ENCODE data around the gene ZNF846. TPM values are rescaled to one million over a fixed set of nuclear protein-coding genes. Genes with fewer than 3 reads are reported as not detected.
"Not testable (repeated sequence)": the region's sequence is repeated elsewhere in the genome, so short reads cannot be mapped to it uniquely, and the experiment has no call there.

ZNF846 gene
- total RNA-seq, 1 experiment from 2014 or later = 3.3 TPM

DNA sequence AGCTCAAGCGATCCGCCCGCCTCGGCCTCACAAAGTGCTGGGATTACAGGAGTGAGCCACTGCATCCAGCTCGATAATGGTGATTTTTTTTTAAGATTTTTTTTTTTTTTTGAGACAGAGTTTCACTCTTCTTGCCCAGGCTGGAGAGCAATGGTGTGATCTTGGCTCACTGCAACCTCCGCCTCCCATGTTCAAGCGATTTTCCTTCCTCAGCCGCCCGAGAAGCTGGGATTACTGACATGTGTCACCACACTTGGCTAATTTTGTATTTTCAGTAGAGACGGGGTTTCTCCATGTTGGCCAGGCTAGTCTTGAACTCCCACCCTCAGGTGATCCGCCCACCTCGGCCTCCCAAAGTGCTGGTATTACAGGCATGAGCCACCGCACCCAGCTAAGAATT lies 20.1 kb upstream of the ZNF846 start:
- in situ Hi-C loops (cut with HindIII; ENCODE audit: low pct_unique_long_range_greater_than_20kb, low sequenced_read_pairs); DNase-seq (ENCODE audit: low read depth, low spot score): not testable (repeated sequence)

DNA sequence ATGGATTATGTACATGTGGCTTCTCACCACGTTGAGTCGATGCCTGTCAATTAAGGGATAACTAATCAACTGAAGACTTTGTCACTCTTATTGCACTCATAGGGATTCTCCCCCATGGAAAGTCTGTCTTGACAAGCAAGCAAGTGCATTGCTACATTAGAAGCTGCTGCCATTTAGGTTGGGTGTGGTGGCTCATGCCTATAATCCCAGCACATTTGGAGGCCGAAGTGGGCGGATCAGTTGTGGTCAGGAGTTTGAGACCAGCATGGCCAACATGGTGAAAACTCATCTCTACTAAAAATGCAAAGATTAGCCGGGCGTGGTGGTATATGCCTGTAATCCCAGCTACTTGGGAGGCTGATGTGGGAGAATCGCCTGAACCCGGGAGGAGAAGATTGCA lies 18.3 kb upstream of the ZNF846 start:
- no peak for DNase-seq (ENCODE audit: low read depth, low spot score)
- in situ Hi-C loops (cut with HindIII; ENCODE audit: low pct_unique_long_range_greater_than_20kb, low sequenced_read_pairs) = no loop called here

DNA sequence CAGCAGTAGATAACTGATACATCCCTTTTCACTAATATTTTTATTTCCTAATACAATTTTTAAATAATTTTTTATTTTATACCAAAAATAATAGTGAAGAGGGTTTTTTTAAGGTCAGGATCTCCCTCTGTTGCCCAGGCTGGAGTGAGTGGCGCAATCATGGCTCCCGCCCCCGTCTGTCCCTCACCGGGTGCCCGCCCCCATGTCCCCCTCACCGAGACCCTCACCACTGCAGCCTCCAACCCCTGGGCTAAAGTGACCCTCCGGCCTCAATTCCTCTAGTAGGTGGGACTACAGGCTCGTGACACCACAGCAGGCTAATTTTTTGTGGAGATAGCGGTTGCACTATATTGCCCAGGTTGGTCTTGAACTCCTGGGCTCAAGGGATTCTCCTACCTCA lies 17.8 kb upstream of the ZNF846 start:
- in situ Hi-C loops (cut with HindIII; ENCODE audit: low pct_unique_long_range_greater_than_20kb, low sequenced_read_pairs) = no loop called here
- DNase-seq (ENCODE audit: low read depth, low spot score) = no peak

DNA sequence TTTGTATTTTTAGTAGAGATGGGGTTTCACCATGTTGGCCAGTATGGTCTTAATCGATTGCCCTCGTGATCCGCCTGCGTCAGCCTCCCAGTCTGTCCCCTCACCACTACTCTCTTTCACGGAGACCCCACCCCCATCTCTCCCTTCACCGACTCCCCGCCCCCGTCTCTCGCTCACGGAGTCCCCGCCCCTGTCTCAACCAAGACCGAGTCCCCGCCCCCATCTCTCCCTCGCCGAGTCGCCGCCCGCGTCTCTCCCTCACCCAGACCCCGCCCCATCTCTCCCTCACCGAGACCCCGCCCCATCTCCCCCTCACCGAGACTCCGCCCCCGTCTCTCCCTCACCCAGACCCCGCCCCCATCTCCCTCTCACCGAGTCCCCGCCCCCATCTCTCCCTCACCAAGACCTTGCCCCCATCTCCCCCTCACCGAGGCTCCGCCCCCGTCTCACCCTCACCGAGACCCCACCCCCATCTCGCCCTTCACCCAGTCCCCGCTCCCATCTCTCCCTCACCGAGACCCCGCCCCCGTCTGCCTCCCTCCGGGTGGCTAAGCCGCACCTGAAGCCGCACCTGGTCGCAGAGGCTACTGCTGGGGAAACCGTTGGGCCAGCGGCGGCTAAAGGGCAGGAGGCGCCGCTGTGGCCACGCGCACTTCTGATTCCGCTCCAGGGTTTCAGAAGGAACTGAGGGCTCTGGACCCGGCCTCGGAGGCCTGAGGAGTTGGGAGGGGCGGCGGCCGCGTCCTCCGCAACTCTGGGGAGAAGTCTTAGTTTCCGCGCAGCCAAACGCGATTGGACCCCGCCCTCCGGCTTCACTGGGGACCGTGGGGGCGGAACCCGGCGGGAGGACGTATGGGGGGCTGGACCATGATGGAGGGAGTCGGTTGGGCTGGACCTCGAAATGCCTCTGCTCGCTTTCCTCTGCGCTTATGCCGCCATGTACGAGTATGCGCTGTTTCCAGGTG lies 17.1 kb upstream of the ZNF846 start:
- in situ Hi-C loops (cut with HindIII; ENCODE audit: low pct_unique_long_range_greater_than_20kb, low sequenced_read_pairs) = no loop called here
- peak; percentile 89 for DNase-seq (ENCODE audit: low read depth, low spot score)

DNA sequence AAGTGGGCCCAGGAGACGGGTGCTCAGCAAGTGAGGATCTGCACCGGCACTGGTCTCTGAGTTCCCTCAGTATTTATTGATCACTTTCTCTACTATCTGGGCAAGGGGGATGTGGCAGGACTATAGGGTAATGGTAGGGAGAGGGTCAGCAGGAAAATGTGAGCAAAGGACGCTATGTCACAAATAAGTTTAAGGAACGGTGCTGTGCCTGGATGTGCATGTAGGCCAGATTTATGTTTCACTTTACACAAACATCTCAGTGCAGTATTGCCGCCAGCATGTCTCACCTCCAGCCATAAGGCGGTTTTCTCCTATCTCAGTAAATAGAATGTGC lies 15.6 kb upstream of the ZNF846 start:
- DNase-seq (ENCODE audit: low read depth, low spot score); in situ Hi-C loops (cut with HindIII; ENCODE audit: low pct_unique_long_range_greater_than_20kb, low sequenced_read_pairs): not testable (repeated sequence)

DNA sequence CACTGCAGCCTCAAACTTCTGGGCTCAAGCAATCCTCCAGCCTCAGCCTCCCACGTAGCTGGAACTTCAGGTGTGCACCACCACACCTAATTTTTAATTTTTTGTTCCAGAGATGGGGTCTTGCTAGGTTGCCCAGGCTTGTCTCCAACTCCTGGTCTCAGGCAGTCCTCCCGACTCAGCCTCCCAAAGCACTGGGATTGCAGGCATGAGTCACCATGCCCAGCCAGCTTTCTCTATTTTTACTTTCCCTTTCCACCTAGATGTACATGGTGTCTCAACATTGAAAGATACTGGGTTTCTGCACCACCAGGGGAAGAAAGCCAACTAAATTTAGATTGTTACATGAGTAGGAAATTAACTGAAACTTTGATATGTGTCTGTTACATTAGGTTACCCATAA lies 13.8 kb upstream of the ZNF846 start:
- DNase-seq (ENCODE audit: low read depth, low spot score) = no peak
- in situ Hi-C loops (cut with HindIII; ENCODE audit: low pct_unique_long_range_greater_than_20kb, low sequenced_read_pairs) = no loop called here

- no peak for DNase-seq (ENCODE audit: low read depth, low spot score)
- in situ Hi-C loops (cut with HindIII; ENCODE audit: low pct_unique_long_range_greater_than_20kb, low sequenced_read_pairs) = no loop called here
Measured at GRCh38 chr19:9757544-9758501, 10.7 kb downstream of the ZNF846 start.

- DNase-seq (ENCODE audit: low read depth, low spot score) = no peak
- in situ Hi-C loops (cut with HindIII; ENCODE audit: low pct_unique_long_range_greater_than_20kb, low sequenced_read_pairs) = no loop called here
Measured at GRCh38 chr19:9752701-9753443, 15.7 kb downstream of the ZNF846 start.

DNA sequence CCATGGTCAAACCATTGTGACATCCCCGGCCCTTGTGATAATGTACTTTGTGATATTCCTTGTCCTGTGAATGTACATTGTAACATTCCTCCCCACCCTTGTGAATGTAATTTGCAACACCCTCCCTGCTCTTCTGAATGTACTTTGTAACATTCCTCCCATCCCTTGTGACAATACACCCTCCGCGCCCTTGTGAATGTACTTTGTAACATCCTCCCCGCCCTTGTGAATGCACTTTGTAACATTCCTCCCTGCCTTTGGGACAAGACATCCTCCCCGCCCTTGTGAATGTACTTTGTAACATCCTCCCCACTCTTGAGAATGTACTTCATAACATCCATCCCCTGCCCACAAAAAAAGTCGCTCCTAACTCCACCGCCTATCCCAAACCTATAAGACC lies 17.1 kb downstream of the ZNF846 start:
- in situ Hi-C loops (cut with HindIII; ENCODE audit: low pct_unique_long_range_greater_than_20kb, low sequenced_read_pairs) = no loop called here
- no peak for DNase-seq (ENCODE audit: low read depth, low spot score)

- no peak for DNase-seq (ENCODE audit: low read depth, low spot score)
- in situ Hi-C loops (cut with HindIII; ENCODE audit: low pct_unique_long_range_greater_than_20kb, low sequenced_read_pairs) = no loop called here
Measured at GRCh38 chr19:9741476-9742171, 26.9 kb downstream of the ZNF846 start.

DNA sequence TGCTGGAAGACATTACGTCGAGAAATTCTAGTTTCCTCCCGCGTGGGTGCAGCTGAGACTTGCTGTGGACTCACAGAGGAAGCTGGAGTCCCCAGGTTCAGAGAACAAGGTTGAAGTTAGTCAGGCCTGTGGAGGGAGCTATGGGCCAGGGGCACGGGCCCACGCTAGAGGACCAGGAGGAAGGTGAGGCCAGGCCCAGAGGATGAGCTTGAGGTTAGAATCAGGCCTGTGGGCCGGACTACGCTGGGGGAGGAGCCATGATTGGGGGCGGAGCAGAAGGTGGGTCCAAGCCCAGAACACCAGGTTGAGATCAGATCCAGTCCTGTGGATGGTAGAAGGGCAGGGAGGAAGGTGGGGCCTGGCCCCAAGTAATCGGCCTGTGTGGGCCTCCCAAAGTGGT lies 32.6 kb downstream of the ZNF846 start:
- in situ Hi-C loops (cut with HindIII; ENCODE audit: low pct_unique_long_range_greater_than_20kb, low sequenced_read_pairs) = no loop called here
- DNase-seq (ENCODE audit: low read depth, low spot score) = no peak

DNA sequence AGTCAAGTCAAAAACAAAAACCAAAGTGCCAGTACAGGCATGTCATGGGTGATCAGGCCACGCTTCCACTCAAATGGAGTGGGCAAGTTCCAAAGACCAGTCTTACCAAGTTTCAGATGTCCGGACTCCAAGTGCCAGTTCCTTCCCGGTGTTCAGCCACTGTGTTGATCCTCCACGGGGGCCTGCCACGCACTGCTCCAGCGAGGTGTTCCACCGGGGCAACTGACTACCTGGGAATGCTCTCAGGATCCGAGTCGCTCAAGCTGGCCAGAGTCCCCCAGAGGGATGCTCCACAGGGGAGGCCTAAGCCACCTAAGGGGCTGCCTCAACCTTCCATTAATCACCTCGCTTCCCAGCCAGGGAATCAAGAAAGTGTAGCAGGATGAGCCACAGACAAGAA lies 38.5 kb downstream of the ZNF846 start:
- in situ Hi-C loops (cut with HindIII; ENCODE audit: low pct_unique_long_range_greater_than_20kb, low sequenced_read_pairs); DNase-seq (ENCODE audit: low read depth, low spot score): not testable (repeated sequence)

DNA sequence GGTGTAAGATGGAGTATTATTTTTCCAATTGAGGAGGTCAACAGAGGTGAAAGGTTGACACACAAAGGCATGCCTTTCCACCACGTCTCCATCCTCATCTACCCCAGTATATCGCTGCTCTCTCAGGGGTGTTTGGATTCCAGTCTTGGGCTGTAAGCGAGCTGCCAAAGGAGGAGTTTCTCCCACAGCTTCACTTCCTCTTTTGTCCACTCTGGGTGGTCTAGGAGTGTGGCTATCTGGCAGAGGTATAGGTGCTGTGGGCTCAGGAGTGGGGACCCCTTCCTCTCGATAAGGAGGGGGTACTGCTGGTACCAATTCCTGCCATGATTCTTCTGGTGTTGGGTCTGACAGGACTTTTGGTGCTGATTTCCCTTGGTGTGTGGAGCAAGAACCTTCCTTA lies 39.4 kb downstream of the ZNF846 start:
- in situ Hi-C loops (cut with HindIII; ENCODE audit: low pct_unique_long_range_greater_than_20kb, low sequenced_read_pairs) = no loop called here
- no peak for DNase-seq (ENCODE audit: low read depth, low spot score)

DNA sequence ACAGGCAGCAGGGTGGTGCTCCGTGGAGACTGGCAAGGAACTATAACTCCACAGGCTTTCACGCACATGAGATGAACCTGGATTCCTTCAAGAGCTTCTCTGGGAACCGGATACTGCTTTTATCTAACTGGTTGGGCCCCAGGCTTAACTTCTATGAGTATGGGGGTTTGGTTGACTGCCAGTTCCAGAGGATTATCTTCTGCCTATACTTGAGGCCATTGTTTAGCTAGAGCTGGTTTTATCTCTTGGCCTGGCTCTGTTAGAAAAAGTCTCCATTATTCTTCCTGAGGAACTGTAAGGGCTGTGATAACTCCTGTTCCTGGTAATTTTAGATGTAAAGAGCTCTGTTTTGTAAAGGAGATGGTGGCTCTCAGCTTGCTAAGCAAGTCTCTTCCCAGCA lies 40.9 kb downstream of the ZNF846 start:
- in situ Hi-C loops (cut with HindIII; ENCODE audit: low pct_unique_long_range_greater_than_20kb, low sequenced_read_pairs) = no loop called here
- DNase-seq (ENCODE audit: low read depth, low spot score) = no peak

GRCh38 chr19:9725508-9726201 lies 42.9 kb downstream of the ZNF846 start:
- DNase-seq (ENCODE audit: low read depth, low spot score); in situ Hi-C loops (cut with HindIII; ENCODE audit: low pct_unique_long_range_greater_than_20kb, low sequenced_read_pairs): not testable (repeated sequence)

DNA sequence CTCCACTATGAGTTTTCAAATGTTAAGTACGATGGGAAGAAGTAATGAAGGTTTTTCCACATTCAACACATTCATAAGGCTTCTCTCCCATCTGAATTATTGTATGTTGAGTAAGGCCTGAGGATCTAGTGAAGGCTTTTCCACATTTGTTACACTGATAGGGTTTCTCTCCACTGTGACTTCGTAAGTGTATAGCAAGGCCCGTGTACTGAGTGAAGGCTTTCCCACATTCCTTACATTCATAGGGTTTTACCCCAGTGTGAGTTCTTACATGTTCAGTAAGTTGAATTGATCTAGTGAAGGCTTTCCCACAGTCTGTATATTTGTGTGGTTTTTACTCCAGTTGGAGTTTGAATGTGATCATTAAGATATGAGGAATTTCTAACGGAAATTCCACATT lies 44.4 kb downstream of the ZNF846 start:
- in situ Hi-C loops (cut with HindIII; ENCODE audit: low pct_unique_long_range_greater_than_20kb, low sequenced_read_pairs) = no loop called here
- DNase-seq (ENCODE audit: low read depth, low spot score) = no peak

- DNase-seq (ENCODE audit: low read depth, low spot score) = no peak
- in situ Hi-C loops (cut with HindIII; ENCODE audit: low pct_unique_long_range_greater_than_20kb, low sequenced_read_pairs) = no loop called here
Measured at GRCh38 chr19:9721861-9722260, 46.7 kb downstream of the ZNF846 start.

Data from SK-MEL-5 (cell line).